22Rv1 (cell line): Measurements from ENCODE around the gene IRGC.
A peak's percentile ranks its signal among the peaks of the same experiment; 100 is the strongest.

ENCODE experiments used
- H3K27ac ChIP-seq: fragments of 450-650 bp; 2 replicates; pipeline ENCODE4 v1.5.1; 2017
- CTCF ChIP-seq: fragments of 450-650 bp; IDR thresholded peaks from 2 replicates; pipeline ENCODE4 v1.5.1; 2017; ENCODE audit warnings: mild to moderate bottlenecking
- ZFX ChIP-seq: fragments of 450-650 bp; IDR thresholded peaks from 2 replicates; pipeline ENCODE4 v1.6.1; 2017; ENCODE audit warnings: antibody characterized with exemption, borderline replicate concordance

Gene IRGC

GRCh38 chr19:43748205-43748594 is 32.3 kb downstream of the IRGC start:
- no peak for TF ChIP-seq CTCF
- TF ChIP-seq ZFX: no peak
- H3K27ac ChIP-seq: no peak overlapping the region

GRCh38 chr19:43748685-43749084 is 32.8 kb downstream of the IRGC start:
- TF ChIP-seq CTCF (no peak), ZFX (no peak)
- H3K27ac ChIP-seq: no peak overlapping the region

- H3K27ac ChIP-seq: no peak overlapping the region
- TF ChIP-seq CTCF (no peak), ZFX (no peak)
These were observed 33.3 kb downstream of the IRGC start for GRCh38 chr19:43749152-43749551.

GRCh38 chr19:43749898-43750297 is 34.0 kb downstream of the IRGC start:
- TF ChIP-seq CTCF (no peak), ZFX (no peak)
- H3K27ac ChIP-seq: no peak overlapping the region

- no peak overlapping the region for H3K27ac ChIP-seq
- TF ChIP-seq CTCF (no peak), ZFX (no peak)
These were observed 35.8 kb downstream of the IRGC start for GRCh38 chr19:43751466-43752220.

GRCh38 chr19:43752287-43752875 is 36.5 kb downstream of the IRGC start:
- H3K27ac ChIP-seq: no peak overlapping the region; the same call in 1 of the 2 replicates
- TF ChIP-seq ZFX (no peak), CTCF (no peak)

- TF ChIP-seq CTCF (no peak), ZFX (no peak)
- H3K27ac ChIP-seq: peak overlapping the region; percentile 98
These were observed 38.3 kb downstream of the IRGC start for GRCh38 chr19:43754253-43754502.
